Measurements from ENCODE around the gene SPINK8.
A peak's percentile ranks its signal among the peaks of the same experiment; 100 is the strongest.
"Not testable (repeated sequence)": the region's sequence is repeated elsewhere in the genome, so short reads cannot be mapped to it uniquely, and the experiment has no call there.

Gene SPINK8

DNA sequence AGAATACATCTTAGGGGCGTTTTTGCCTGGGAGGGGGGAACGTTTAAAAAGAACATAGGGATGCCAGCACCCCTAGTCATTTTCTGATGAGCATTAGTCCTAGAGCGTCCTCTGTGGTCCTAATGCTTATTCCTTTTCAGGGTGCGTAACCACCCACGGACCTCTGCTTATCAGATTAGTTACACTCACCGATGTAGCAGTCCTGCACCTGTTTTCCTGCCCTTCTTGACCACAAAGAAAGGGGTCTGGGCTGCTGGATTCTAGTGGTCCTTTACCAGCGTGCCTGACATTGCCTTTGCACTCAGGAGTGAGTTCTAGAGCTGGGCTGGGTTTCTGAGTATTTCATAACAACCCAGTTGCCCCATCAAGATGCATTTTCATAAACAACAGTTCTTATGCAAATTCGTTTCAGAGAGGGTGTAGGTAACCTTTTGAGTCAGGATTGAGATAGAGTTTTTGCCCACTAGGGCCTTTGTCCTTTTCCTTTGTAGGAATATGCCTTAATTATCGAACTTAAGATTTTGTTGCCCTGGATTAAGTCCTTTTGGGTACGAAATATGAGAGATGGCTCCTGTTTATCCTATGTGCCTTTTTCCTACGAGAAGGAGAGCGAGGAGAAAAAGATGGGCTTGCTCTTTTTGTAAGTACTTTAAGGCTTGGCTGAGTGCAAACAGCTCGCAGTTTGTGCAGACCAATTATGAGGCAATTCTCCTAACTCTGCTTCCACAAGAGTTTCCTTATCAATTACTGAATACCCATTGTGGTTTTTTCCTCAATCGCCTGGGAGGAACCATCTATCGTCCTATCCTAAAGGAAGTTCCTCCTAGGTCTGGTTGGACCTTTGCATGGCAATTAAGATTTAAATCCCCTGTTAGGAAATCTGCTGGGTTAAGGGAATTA lies at the start of gene SPINK8:
Gene SPINK8 (minus strand): TSS at position 316 of the 900 bp plus-strand sequence. CDS start 5,320 bp downstream, outside the sequence.
- not testable (repeated sequence) for DNase-seq

DNA sequence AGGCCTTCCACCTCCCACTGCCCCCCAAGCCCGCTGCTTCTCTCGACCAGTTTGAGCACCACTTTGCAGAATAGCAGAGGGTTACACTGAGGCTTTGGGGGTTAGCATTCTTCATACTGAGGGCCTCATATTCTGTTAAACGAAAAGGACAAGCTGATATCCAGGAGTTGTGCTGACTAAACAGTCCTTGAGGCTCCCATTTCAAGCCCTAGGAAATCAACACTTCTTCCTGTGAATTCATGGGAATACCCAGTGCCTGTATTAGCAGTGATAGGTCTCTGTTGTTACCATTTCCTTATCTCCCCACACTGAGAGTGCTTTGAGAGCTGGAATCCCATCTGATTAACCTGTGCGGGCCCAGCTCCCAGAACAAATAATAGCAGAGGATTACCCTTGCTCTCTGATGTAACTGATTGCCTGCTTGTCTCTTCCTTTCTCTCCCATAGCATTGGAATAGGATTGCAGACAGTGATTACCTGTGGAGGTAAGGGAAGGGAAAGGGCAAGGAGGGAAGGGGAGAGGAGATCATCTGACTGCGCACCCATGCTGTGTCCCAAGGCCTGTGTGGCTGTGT lies 39.5 kb upstream of the SPINK8 start:
- DNase-seq = no peak

DNA sequence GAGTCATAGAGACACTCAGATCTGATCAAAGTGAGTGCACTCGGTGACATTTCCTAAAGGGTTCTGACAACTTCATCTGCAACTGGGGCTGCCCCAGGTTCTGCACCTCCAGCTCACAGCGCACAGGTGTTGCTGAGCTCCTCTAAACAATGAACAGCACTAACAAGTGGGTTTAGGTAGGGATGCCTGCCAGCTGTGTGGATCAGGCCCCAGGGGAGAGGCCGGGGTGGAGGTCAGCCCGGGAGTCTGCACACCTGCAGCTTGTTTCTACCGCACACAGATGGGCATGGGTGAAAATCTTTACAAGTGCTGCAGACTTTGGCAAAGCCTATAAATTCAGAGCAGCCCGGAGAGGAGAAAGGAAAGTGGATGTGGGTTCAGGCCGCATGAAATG lies 38.9 kb upstream of the SPINK8 start:
- peak; percentile 90 for DNase-seq

DNA sequence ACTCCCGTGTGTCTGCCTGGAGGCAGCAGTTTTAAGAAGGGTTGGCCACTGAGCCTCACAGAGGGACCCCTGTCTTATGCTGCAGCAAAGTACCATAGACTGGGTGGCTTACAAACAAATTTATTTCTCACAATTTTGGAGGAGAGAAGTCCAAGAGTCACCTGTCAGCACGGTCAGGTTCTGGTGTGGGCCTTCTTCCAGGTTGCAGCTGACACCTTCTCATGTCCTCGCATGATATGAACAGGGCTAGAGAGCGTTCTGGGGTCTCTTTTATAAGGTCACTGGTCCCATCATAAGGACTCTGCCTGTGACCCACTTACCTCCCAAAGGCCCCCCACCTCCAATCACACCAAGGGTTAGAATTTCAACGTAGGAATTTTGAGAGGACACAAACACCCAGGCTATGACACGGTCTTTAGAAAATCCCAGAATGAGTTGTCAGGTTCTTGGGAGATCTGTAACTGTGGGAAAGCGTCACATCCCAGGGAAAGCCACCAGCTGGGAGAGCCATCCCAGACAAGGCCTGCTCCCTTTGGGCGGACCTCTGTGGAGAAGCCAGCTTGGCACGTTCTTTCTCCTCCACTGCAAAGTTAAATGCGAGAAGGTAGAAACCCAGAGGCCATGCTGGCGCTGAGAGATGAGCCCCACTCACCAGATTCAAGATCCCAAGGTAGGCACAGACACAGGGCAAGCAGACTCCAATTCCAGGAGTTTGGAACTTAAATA lies 38.4 kb upstream of the SPINK8 start, which contains the start of gene FBXW12:
Gene FBXW12 (plus strand): TSS at position 569 of the 726 bp plus-strand sequence. CDS start 549 bp downstream, outside the sequence.
- no peak for DNase-seq

DNA sequence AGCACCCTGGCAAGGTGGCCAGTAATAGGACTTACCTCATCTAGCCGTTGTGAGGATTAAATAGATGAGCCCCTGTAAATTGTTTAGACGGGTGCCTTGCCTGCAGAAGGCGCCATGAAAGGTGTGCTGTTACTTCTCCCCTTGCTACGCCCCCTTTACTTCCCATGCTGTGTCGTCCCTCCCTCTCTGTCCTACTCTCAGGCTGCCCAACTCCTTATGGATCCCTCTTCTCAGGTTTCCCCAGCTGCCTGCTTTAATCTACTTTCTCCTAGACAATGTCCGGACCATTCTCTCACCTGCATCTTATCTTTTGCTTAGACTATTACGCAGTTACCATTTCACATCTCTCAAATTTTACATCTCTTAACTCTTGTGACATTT lies 36.9 kb upstream of the SPINK8 start:
- no peak for DNase-seq

DNA sequence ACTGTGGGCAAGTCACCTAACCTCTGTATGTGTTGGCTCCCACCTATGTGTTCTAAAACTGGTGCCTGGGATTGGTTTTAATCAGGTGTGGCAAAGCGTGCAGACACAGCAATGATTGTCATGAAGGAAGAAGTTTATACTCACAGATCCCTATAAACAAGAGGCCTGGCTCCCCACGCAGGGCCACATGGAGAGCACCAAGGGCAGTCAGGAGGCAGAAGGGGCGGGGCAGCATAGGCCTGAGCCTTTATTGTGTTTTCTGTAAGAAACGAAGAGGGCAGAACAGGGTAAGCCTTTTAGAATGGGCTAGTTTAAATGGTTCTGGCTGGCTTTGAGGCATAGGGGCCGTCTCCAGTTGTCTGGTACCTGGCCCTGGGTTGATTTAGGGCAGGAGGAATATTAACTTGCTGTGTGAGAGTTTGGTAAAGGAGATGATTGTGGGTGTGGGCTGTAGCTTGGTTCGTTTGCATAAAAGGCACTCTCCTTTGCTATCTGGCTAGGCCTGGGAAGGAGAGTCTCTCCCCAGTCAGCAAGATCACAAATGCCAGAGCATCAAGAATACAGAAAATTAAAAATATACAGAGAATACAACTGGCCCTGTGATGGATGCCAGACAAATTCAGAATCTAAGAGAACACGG lies 36.4 kb upstream of the SPINK8 start:
- no peak for DNase-seq

DNA sequence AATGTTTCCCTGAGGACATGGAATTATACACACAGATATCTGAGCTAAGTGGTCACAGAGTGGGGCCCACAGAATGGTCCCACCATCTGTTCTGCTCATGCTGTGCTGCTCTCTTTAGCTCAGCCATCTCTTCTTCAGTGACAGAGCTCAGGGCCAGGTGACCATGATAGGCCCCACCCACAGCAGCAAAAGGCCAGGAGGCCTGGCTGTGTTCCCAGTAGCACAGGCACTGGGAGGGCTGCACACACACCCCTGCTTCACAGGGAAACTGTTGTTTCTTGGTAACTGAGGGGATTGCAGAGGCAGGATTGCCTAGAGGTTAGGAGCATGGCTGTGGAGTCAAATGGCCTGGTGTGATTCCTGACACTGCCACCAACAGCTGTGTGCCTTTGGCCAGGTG lies 33.7 kb upstream of the SPINK8 start:
- DNase-seq = peak; percentile 82

DNA sequence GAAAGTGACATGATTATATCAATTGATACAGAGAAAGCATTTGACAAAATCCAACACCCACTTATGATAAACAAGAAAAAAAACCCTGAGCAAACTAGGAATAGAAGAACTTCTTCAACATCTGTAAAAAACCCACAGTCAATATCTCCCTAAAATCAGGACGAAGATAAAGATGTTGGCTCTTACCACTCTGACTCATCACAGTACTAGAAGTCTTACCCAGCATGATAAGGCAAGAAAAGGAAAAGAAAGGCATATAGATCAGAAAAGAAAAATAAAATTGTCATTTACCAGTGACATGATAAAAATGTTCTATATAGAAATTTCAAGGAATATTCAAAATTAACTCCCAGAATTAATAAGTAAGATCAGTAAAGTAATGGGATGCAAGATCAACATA lies 31.4 kb upstream of the SPINK8 start:
- no peak for DNase-seq

DNA sequence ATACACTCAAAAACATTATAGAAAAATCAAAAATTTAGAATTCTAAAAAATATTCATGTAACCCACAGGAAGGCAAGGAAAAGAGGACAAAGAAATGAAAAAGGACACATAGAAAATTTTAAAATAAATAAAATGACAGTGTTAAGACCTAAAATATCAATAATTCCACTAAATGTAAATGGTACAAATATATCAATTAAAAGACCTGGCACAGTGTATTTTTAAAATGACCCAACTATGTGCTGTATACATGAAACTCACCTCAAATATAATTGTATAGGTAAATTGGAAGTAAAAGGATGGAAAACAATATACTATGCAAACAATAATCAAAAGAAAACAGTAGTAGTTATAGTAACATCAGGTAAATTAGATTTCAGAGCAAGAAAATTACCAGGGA lies 28.5 kb upstream of the SPINK8 start:
- no peak for DNase-seq

DNA sequence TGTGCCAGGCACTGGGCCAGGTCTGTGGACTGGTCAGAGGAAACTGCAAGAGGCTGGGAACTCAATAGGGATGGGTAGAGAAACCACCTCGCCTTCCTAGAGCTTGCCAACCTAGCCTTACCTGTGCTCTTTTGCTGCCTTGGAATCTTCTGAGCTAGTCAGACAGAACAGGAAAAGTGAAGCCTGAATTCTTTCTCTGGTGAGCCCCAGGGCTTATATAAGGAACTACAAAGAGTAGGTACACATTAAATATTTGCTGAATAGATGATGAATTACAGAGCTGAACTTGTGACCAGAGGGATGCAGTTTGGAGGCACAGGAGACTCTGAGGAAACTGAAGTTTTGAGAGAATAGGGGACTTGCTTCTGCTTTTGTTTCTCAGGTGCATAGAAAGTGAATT lies 23.0 kb upstream of the SPINK8 start:
- DNase-seq = no peak

DNA sequence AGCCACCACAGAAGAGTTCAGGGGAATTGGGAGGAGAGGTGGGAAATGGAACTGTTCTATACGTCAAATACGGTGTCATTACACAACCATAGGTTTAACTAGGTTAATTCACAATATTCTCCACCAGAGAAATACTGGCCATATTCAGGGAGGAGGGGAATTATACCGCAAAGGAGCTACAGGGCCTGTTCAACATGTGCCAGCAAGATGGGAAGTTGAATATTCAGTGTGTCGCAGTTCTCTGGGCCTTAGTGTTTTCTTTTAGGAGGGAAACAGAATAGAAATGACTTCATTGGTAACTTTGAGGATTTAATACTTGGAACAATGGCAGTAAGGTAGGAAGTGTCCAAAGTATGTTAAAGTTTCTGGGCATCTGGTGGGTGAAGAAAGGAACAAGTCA lies 20.5 kb upstream of the SPINK8 start:
- no peak for DNase-seq

DNA sequence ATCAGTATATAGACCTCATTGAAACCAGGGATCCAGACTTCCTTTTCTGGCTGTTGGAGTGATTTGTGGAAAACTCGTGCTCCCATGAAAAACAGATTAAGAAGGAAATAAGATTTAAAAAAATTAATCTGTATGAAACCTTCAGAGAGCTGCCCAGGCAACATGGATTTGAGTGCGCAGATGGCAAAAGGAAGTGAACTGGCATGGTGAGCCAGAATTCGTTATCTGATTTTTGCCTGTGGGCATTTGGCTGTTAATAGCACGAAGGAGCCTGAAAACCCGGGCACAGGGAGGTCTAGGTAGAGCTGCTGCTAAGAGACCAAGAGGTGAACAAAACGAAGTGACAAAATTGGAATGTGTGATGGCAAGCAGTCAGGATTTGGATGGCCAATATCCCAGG lies 19.1 kb upstream of the SPINK8 start:
- no peak for DNase-seq

DNA sequence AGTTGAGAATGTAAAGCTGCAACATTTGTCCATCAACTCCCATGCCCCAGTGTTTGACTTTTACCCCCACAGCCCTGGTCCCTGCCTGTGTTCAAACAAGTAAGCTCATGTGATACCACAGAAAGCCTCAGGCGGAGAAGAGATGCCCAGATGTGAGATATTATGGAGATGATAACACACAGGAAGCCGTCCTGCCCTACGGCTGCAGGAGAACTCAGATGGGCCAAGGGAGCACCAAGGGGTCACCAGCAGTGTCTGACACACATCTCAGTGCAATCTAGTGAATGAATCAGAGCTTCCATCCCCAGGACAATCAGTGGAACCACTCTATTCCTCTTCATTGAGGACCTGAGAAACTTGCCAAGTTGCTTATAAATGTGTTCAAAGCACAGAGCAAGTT lies 14.0 kb upstream of the SPINK8 start:
- DNase-seq = no peak

DNA sequence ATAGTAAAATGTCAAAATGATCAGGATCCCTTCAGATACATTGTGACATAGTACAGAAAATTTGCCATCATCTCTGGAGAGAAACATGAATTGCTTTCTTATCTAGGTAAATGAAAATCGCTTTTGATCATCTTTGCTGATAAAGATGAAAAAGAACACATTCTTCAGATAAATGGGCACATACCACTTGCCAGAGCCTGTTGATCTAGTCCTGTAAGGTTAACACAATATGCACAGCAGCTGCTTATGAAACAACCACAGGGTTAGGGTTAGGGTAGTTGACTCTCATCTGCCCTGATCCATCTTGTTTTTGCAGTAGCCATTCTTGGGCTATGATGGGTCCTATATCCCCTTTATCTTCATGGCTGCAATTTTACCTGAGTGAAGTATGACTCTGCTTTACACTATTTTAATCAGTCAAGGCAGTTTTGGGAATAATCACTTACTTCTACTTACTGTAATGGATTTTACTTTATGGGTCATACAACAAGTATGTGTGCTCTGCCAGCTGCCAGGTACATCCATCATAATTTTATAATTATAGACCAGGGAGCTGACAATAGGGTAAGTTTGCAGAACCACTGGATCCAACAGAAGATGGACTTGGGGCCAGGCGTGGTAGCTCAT lies 12.6 kb upstream of the SPINK8 start:
- no peak for DNase-seq

DNA sequence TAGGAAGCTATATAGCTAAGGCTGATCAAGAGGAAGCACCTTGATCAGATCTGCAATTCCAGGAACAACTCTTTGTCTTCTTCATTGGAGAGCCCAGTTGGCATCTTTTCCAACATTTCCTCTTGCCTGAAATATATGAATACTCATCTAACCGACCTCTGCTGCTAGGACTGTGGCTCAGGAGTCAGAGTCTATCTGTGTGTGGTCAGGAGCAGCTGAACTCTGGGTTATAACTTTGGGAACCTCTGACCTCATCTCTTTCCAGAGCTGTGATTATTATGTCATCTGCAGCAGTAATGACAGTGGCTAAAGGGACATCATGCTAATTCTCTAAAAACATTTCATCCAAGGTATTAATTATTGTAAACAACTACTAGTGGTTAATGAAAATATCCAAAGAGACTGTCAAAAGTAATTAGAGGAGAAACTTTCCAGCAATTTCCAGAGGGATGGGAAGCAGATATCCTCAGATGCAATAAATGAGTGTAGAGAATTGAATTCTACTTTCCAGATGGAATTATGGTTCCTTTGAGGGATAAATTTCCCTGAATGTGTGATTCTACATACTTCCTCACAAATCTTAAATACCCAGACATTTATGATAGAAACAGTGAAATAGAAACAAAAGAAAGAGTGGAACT lies 11.5 kb upstream of the SPINK8 start:
- no peak for DNase-seq

DNA sequence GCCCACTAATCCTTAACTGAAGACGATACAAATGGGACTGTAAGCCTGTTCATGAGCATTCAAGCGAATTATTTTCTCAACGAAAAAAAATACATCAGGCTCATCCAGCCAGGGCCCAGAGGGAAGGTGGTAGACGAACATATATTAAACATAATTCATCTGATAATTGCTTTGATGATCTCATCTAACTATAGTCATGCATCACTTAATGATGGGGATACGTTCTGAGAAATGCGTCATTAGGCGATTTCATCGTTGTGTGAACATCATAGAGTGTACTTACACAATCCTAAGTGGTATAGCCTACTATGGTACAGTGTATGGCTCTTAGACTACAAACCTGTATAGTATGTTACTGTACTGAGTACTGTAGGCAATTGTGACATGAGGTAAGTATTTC lies 10.0 kb upstream of the SPINK8 start:
- DNase-seq = no peak

DNA sequence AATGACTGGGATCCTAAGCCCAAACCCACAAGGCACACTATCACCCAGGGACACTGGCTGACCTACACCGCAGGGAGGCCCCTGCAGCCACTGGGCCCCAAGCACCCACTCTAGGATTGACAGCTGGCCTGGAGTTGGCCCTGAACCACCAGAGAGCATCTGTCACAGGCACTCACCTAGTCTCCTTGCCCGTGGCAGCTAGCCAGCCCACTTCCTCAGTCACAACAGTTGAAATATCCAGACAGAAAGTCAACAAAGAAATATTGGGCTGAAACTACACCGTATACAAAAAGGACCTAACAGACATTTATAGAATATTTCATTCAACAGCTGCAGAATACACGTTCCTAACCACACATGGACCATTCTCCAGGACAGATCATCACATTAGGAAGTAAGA lies 5.2 kb upstream of the SPINK8 start:
- peak; percentile 90 for DNase-seq

DNA sequence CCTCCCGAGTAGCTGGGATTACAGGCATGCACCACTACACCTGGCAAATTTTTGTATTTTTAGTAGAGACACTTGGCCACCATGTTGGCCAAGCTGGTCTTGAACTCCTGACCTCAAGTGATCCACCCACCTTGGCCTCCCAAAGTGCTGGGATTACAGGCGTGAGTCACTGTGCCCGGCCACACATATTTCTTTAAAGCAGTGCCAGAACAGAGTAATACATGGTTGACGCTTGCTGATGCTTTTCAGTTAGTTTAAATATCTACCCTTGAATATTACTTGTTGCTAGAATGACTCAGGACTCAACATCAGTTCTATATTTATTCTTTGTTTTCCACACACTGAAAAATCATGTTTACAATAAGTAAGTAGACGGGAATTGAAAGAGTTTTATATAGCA lies 4.1 kb upstream of the SPINK8 start:
- not testable (repeated sequence) for DNase-seq

DNA sequence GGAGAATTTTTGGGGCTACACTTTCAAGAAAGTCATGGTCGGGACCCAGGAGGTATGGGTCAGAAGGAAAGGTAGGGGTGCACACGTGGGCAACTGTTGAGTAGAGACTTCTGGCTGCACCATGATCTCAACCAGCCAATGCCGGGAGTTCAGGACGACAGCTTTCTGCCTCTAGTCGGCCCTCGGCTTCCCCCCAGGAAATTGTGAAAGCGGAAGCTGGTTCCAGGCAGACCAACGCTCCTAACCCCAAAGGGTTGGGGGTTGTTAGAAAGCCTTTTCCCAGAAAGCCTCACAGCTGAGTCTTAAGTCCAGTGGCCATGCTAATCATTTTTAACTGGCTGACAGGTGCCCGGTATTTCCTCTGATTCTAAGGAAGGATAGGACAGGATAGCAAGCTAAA lies 1.8 kb upstream of the SPINK8 start:
- DNase-seq = not testable (repeated sequence)

DNA sequence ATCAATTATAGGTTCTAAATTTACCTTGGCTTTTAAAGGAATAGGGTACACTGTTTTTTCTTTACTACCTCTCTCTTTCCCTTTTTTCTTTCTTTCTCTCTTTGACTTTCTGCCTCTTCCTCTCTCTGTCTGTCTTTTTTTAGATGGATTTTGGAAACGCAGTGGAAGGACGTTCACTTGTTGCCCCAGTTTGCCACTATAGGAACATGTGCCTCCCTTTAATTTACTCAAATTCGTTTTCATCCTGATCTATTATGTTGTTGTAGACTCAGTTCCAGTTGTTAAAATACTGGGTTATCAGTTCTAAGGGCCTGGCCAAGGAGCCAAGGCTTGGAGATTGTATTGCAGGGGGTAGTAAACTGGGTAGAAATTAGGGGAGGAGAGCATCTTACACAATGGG lies 1.1 kb upstream of the SPINK8 start:
- DNase-seq = no peak

DNA sequence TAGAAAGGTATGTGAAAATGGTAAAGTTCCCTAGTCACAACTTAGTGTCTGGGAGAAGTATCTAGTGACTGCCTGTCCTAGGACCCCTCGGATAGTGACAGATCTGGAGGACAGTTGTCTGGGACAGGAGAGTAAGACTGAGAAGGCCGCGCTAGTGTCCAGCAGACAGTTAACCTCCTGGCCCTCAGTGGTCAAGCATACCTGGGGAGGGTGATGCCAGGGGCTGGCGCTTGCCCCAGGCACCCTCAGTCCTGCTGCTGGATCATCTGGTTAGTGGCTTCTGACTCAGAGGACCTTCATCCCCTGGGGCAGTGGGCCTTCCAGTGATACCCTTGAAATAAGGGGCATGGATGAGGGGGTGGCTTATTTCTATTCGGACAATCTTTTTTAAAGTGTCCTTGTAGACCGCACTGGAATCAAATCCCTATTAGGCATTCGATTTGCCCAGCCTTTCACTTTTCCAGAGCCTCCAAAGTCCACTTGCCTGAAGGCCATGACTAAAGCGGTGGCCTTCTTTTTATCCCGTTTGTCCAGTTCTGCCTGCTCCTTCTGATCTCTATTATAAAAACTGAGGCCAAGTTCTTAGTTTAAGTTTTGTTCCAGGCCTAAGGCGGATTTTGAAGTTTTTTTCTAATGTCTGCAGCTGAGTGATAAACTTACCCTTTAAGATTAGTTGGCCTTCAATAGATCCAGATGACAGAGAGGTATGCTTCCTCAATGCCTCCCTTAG lies 1.6 kb downstream of the SPINK8 start:
- DNase-seq = not testable (repeated sequence)

DNA sequence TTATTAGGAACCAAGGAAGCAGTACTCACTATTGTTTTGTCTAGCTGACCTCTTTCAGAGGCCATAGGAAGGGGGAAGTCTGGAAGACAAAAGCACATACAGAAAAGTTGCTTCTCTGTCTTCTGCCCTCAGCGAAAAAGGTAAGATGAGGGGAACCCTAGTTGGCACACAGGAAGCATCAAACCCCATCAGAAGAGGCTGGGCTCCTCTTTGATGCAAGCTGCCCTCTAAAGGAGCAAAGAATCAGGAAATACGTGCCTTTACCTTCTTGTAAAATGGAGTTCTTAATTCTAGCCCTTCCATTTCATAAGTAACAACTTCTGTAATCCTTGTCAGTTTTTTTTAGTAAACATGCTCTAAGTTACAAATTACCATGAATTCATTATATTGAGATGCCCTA lies 12.5 kb downstream of the SPINK8 start:
- DNase-seq = no peak
